Measurements from ENCODE around the gene SLC6A12. TPM values are rescaled to one million over a fixed set of nuclear protein-coding genes. Genes with fewer than 3 reads are reported as not detected.

The SLC6A12 gene
- total RNA-seq, 6 experiments from 2014 or later, result not detected

DNA sequence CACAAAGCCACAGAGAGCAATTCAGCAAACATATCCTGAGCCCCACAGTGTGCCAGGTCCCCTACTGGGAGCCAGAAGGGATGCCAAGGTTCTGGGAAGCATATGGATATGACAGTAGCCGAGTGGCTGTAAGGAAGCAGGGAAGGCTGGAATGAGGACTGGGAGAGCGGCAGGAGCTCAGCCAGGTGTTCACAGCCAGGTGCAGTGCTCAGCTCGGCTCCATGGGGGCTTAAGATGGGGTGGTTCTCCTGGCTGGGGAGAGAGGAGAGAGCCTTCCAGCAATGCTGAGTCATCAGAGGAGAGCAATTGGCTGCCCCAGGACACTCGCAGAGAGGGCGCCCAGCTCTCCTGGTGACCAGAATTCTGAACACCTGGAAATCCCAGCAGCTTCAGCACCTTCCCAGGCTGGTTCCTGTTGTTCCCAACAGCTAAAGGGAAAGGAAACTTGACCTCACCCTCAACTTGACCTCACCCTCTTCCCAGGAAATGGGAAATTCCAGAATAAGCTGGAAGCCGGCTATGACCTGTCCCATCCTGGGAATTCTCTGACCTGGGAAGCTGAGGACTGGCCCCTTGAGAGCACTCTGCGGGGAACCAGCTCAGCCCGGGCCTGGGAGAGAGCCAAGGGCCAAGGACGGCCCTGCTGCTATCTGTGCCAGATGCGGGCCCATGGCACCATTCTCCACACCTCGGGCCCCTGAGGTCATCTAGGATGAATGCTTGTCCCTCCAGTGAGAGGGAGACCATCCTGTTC, 34.6 kb downstream of the SLC6A12 start:
- no peaks in the 10 kb centered on the region for H3K9me3 Mint-ChIP-seq
- H3K27ac Mint-ChIP-seq, result no peak overlapping the region
- TF ChIP-seq, protein P1, sequence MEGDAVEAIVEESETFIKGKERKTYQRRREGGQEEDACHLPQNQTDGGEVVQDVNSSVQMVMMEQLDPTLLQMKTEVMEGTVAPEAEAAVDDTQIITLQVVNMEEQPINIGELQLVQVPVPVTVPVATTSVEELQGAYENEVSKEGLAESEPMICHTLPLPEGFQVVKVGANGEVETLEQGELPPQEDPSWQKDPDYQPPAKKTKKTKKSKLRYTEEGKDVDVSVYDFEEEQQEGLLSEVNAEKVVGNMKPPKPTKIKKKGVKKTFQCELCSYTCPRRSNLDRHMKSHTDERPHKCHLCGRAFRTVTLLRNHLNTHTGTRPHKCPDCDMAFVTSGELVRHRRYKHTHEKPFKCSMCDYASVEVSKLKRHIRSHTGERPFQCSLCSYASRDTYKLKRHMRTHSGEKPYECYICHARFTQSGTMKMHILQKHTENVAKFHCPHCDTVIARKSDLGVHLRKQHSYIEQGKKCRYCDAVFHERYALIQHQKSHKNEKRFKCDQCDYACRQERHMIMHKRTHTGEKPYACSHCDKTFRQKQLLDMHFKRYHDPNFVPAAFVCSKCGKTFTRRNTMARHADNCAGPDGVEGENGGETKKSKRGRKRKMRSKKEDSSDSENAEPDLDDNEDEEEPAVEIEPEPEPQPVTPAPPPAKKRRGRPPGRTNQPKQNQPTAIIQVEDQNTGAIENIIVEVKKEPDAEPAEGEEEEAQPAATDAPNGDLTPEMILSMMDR (IDR thresholded peaks at IDR 0.05), result no peak
- no peaks in the 10 kb centered on the region for H3K36me3 Mint-ChIP-seq (ENCODE audit: low read depth)
- H3K4me3 Mint-ChIP-seq, result no peak overlapping the region
- no peaks in the 10 kb centered on the region for H3K27me3 Mint-ChIP-seq (ENCODE audit: insufficient read depth)
- no peak for DNase-seq
- H3K4me1 Mint-ChIP-seq (ENCODE audit: low read depth), result peaks cover 60% of the 10 kb centered on the region

DNA sequence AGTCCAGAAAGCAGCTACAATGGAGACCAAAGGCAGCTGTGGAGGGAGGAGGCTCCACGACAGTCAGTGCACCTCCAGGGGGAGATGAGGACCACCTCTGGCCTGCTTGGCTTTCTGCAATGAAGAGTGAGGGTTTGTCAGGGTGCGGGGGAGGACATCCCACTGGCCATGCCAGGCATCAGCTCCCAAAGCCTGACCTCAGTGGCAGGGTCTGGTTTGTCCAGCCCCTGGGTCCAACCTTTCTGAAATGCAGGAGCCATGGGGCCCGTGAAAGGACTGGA, 35.2 kb downstream of the SLC6A12 start:
- Mint-ChIP-seq H3K4me1 (ENCODE audit: low read depth) (peaks cover 59% of the 10 kb centered on the region), H3K36me3 (ENCODE audit: low read depth) (no peaks in the 10 kb centered on the region), H3K27me3 (ENCODE audit: insufficient read depth) (no peaks in the 10 kb centered on the region; the same call in 1 of the 2 replicates), H3K4me3 (no peak overlapping the region), H3K27ac (no peak overlapping the region), H3K9me3 (no peaks in the 10 kb centered on the region)
- TF ChIP-seq, protein P1 (IDR thresholded peaks at IDR 0.05), result no peak
- DNase-seq, result no peak

DNA sequence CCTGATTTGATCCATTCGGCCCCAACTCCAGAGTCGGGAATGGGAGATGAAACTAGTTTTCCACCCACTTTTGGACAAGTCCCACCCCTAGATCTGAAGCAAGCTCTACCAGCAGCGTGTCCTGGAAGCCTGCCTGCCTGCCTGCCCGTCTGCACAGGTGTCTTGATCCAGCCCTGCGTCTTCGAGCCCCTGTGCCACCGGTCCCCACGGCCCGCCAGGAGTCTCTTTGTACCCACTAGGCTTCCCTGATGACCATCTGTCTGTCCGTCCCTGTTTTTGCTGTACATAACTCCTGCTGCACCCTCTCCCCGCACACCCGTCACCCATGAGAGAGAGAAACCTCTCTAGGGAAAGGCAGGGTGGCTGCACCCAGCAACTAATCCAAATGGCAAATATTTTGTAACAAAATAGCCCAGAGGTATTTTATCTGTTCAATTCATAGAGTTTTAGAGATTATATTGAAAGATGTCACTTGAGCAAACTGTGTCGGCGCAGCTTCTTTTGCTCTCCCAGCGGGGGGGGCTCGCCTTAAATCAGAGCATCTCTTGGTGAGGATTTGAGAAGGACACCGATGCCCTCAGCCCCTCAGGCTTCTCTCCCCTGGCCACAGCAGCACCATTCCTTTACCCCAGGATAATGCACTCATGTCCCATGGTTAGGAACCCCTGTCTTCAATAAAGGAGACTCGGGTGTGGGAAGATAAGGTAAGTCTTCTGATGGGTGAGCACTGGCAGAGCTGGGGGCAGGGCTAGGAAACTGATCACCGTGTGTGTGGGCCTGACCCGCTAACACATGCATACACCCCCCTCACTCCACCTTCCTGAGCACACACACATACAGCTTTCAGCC, 35.8 kb downstream of the SLC6A12 start:
- no peak for DNase-seq
- Mint-ChIP-seq H3K4me3 (no peak overlapping the region), H3K4me1 (ENCODE audit: low read depth) (peaks cover 53% of the 10 kb centered on the region), H3K36me3 (ENCODE audit: low read depth) (no peaks in the 10 kb centered on the region), H3K27ac (no peak overlapping the region), H3K27me3 (ENCODE audit: insufficient read depth) (no peaks in the 10 kb centered on the region; the same call in 1 of the 2 replicates), H3K9me3 (no peaks in the 10 kb centered on the region)
- TF ChIP-seq, protein P1 (IDR thresholded peaks at IDR 0.05), result no peak

DNA sequence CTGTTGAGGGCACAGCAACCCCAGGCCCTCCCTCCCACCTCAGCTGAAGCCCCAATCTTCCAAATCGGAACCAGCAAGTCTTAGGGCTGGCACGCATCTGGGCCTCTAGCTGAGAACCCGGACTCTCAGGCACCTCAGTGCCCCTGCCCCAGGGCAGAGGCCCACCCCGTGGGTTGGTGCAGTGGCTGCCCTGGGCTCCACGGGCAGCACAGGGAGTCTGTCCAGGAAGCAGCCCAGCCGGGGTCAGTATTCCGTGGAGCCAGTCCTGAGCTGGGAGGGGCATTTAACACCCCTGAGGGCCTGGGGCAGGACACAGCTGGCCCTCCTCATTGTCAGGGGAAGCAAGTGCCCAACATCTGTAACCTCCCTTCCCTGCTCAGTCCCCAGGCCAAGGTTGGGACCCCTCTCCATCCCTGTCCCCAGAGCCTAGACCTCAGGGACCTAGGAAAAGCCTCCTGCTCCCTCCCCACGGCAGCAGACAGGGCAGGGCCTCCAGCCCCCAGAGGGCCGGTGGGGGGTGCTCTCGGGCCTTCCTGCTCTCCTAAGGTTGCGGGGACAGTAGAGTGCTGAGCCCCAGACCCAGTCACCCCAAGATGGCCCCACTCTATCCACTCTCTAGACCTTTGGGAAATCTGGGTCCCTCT, 36.5 kb downstream of the SLC6A12 start:
- H3K9me3 Mint-ChIP-seq, result no peaks in the 10 kb centered on the region
- peaks cover 46% of the 10 kb centered on the region for H3K4me1 Mint-ChIP-seq (ENCODE audit: low read depth)
- no peak overlapping the region for H3K4me3 Mint-ChIP-seq
- peak overlapping the region; percentile 91 for H3K27ac Mint-ChIP-seq
- no peaks in the 10 kb centered on the region; the same call in 1 of the 2 replicates for H3K27me3 Mint-ChIP-seq (ENCODE audit: insufficient read depth)
- DNase-seq, result no peak
- TF ChIP-seq, protein P1 (IDR thresholded peaks at IDR 0.05), result no peak
- no peaks in the 10 kb centered on the region for H3K36me3 Mint-ChIP-seq (ENCODE audit: low read depth)

DNA sequence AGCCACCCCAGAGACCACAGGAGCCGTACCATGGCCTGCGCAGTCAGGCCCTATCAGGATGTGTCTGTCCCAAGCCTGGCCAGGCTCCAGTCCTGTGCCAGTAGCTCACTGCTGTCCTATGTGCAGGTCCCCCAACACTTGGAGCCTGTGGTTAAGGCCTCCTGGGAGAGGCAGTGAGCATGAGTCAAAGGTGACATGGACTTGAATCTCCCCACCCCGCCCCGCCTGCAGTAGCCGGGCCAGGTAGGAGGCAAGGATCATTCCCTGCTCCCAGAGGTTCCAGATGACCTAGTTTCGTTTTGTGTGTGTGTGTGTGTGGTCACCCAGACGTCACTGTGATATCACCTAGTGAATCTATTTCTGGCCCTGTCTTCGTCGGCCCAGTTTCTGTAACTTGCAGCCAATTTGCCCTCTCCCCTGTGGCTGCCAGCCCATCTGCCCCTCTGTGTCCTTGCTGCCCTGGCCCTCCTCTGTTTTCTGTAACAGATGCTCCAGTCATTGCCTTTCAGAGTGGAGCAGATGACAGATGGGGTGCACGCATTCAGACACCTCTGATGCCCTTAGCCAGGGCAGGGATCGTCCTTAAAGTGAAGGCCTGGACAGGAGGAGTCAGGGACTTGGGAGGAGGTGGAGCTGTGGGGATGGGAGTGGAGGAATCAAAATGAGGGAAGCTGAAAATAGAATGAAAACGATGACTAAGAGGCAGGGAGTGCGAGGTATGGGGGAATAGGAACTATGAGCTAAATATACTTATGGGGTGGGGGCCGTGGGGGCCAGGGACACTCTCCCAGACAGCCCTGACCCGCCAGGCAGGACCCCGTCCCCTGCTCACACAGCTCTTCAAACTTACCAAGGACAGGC, 37.4 kb downstream of the SLC6A12 start:
- no peaks in the 10 kb centered on the region; the same call in 1 of the 2 replicates for H3K27me3 Mint-ChIP-seq (ENCODE audit: insufficient read depth)

More for the DNA sequence above, 37.4 kb downstream of the SLC6A12 start:
- peaks cover 37% of the 10 kb centered on the region for H3K4me1 Mint-ChIP-seq (ENCODE audit: low read depth)
- peak overlapping the region; percentile 73 for H3K4me3 Mint-ChIP-seq
- H3K27ac Mint-ChIP-seq, result peak overlapping the region; percentile 91
- H3K36me3 Mint-ChIP-seq (ENCODE audit: low read depth), result no peaks in the 10 kb centered on the region
- DNase-seq, result peak; percentile 65
- no peaks in the 10 kb centered on the region for H3K9me3 Mint-ChIP-seq
- TF ChIP-seq, protein P1 (IDR thresholded peaks at IDR 0.05), result no peak; the same call in 1 of the 2 replicates

Measured in HFFc6 (cell line).